A549 (cell line): ENCODE measurements around the gene MYEOV. TPM values are rescaled to one million over a fixed set of nuclear protein-coding genes. Genes with fewer than 3 reads are reported as not detected.

Experiments used
- ATAC-seq, 2 experiments: fragments of 200-7000 bp in 1 of 2; fragments of >200 bp in 1 of 2; cut with Nextera tagmentation in 1 of 2; cut with Tn5 transposase in 1 of 2; 3 replicates each; pipeline versions ENCODE4 v1.8.0 to v1.9.1; 2018 to 2020; ENCODE audit warnings: mild to moderate bottlenecking in 1 of 2, moderate library complexity in 1 of 2
- CTCF ChIA-PET: fragments of 300-600 bp; sonication (Branson Sonifier 250); formaldehyde crosslinking; extraction: SDS; loops from one replicate; lab custom pipeline; 2021; ENCODE audit warnings: antibody characterized with exemption, inconsistent platforms; lab: Yijun Ruan, JAX
- POLR2A ChIA-PET: fragments of 350-600 bp; formaldehyde crosslinking; extraction: SDS; loops from one replicate; lab custom pipeline; 2021; ENCODE audit warnings: antibody characterized with exemption, inconsistent platforms; lab: Yijun Ruan, JAX
- DNase-seq, 2 experiments: peaks; one replicate each; pipeline versions ENCODE4 v3.0.0 to v3.0.0-alpha.2; 2011 to 2016; ENCODE audit warnings: low read depth in 1 of 2, low spot score in 1 of 2
- FAIRE-seq: peaks from 2 replicates; lab custom pipeline; 2011; peaks lifted over from hg19 to GRCh38; lab: Jason Lieb, UNC
- H3K27ac ChIP-seq, 2 experiments: fragments of >200 bp; sonication (Bioruptor Twin); formaldehyde crosslinking; 3 replicates each; pipeline ENCODE4 v1.5.1; 2016 to 2017
- H3K4me1 ChIP-seq: fragments of >200 bp; sonication (Bioruptor Twin); formaldehyde crosslinking; 3 replicates; pipeline ENCODE4 v1.6.1; 2016
- H3K4me2 ChIP-seq: fragments of >200 bp; sonication (Bioruptor Twin); formaldehyde crosslinking; 3 replicates; pipeline ENCODE4 v1.6.1; 2016
- H3K4me3 ChIP-seq: fragments of >200 bp; sonication (Bioruptor Twin); formaldehyde crosslinking; 3 replicates; pipeline ENCODE4 v1.5.1; 2016
- H3K9me3 ChIP-seq: fragments of >200 bp; sonication (Bioruptor Twin); formaldehyde crosslinking; 3 replicates; pipeline ENCODE4 v1.6.1; 2016
- BHLHE40 ChIP-seq: IDR thresholded peaks from 2 replicates; pipeline ENCODE4 v1.6.1; 2012; ENCODE audit warnings: low read depth, low read length, inconsistent platforms
- CEBPB ChIP-seq, 2 experiments: fragments of >200 bp in 1 of 2; sonication (Bioruptor Twin) in 1 of 2; formaldehyde crosslinking in 1 of 2; IDR thresholded peaks; 2 replicates each; pipeline ENCODE4 v1.6.1; 2012 to 2016
- CTCF ChIP-seq: fragments of >200 bp; sonication (Bioruptor Twin); formaldehyde crosslinking; IDR thresholded peaks from 3 replicates; pipeline ENCODE4 v1.5.1; 2016
- FOSL2 ChIP-seq, 2 experiments: fragments of 450-650 bp in 1 of 2; fragments of >200 bp in 1 of 2; sonication (Bioruptor Twin) in 1 of 2; formaldehyde crosslinking; IDR thresholded peaks; 2 replicates each; pipeline versions ENCODE4 v1.5.0 to v1.6.1; 2016 to 2020; ENCODE audit warnings: mild to moderate bottlenecking in 1 of 2, moderate library complexity in 1 of 2
- MAFK ChIP-seq: fragments of 450-650 bp; IDR thresholded peaks from 2 replicates; pipeline ENCODE4 v1.6.1; 2014; ENCODE audit not compliant: partially characterized antibody
- MAX ChIP-seq: IDR thresholded peaks from 2 replicates; pipeline ENCODE4 v1.6.1; 2012
- NFE2L2 ChIP-seq: fragments of 150-350 bp; conservative IDR thresholded peaks from 2 replicates; pipeline ENCODE4 v1.6.1; 2014; ENCODE audit warnings: low read length
- NPAS2 ChIP-seq: fragments of 250-450 bp; sonication (Bioruptor Pico); IDR thresholded peaks from 2 replicates; pipeline ENCODE4 v1.8.0; 2022; ENCODE audit warnings: mild to moderate bottlenecking, moderate library complexity, borderline replicate concordance
- PHF8 ChIP-seq: fragments of 200-600 bp; sonication (generic); IDR thresholded peaks from 2 replicates; pipeline ENCODE4 v1.6.1; 2016; ENCODE audit warnings: low read depth, mild to moderate bottlenecking, antibody characterized with exemption, moderate library complexity, borderline replicate concordance
- RCOR1 ChIP-seq: fragments of 150-350 bp; IDR thresholded peaks from 2 replicates; pipeline ENCODE4 v1.6.1; 2014; ENCODE audit warnings: antibody characterized with exemption, low read length, low read depth
- SMC3 ChIP-seq: fragments of >200 bp; sonication (Bioruptor Twin); formaldehyde crosslinking; IDR thresholded peaks from 3 replicates; pipeline ENCODE4 v1.6.1; 2018; ENCODE audit warnings: inconsistent platforms
- TFCP2L1 ChIP-seq: fragments of 250-450 bp; sonication (Bioruptor Pico); IDR thresholded peaks from 2 replicates; pipeline ENCODE4 v1.5.0; 2021; ENCODE audit warnings: mild to moderate bottlenecking
- WGBS: methylation state at CpG from one replicate; pipeline ENCODE4 v1.1.6; 2017; ENCODE audit errors: missing lambda C conversion rate; 5-methylcytosine and 5-hydroxymethylcytosine counted together
- polyA plus RNA-seq, 4 experiments: library from polyadenylated mRNA; depleted of rRNA in 3 of 4; stranded (reverse); fragments of >200 nt; fragmentation: RNase III in 1 of 4; extraction: RNeasy Plus Mini Kit Qiagen cat#74134 plus additional on column Dnase treatment in 1 of 4; gene quantifications; 2 replicates in 3 of 4; 3 replicates in 1 of 4; pipeline ENCODE4 v1.2.3, GENCODE V29; 2011 to 2017

MYEOV gene
- polyA plus RNA-seq, 2 of the 4 experiments (the other 2 are of a cell fraction): 92.3 to 102 TPM

GRCh38 chr11:69335007-69335780 lies 41.2 kb downstream of the MYEOV start:
- TF ChIP-seq RCOR1: no peak
- no peak for TF ChIP-seq CEBPB (IDR thresholded peaks at IDR 0.05)
- no peak for TF ChIP-seq BHLHE40
- no peak for TF ChIP-seq SMC3
- Histone ChIP-seq H3K4me3 (no peak overlapping the region), H3K4me1 (peaks cover 33% of the 10 kb centered on the region), H3K4me2 (no peak overlapping the region; the same call in 2 of the 3 replicates), H3K27ac (peak overlapping the region; percentile 68 to 79), H3K9me3 (no peaks in the 10 kb centered on the region; the same call in 2 of the 3 replicates)
- ATAC-seq (no peak), FAIRE-seq (no peak), DNase-seq (no peak)
- ChIA-PET POLR2A (interaction anchor here (0.9 kb wide), 1 partner anchor 38 kb away, joined by 3 read pairs; no protein-coding TSS in a partner anchor), CTCF (interaction anchor here (1.0 to 2.8 kb wide), 4 partner anchors 8 to 233 kb away, joined by 3 to 14 read pairs (median 3); no protein-coding TSS in a partner anchor)
- WGBS: 96% methylated on average over 10 of the region's 15 CpGs

GRCh38 chr11:69335781-69336405 lies 41.9 kb downstream of the MYEOV start:
- DNase-seq (no peak), ATAC-seq (peak in 1 of 2 experiments; percentile 26; a peak in 1 of 6 replicates), FAIRE-seq (no peak)
- ChIA-PET CTCF (interaction anchor here (1.0 to 2.8 kb wide), 5 partner anchors 9 to 234 kb away, joined by 3 to 14 read pairs (median 3); no protein-coding TSS in a partner anchor), POLR2A (interaction anchor here (0.7 kb wide), 1 partner anchor 304 kb away, joined by 3 read pairs; no protein-coding TSS in a partner anchor)
- Histone ChIP-seq H3K27ac (peak overlapping the region; percentile 68 to 79), H3K4me2 (peak overlapping the region; percentile 31; the same call in 2 of the 3 replicates), H3K4me1 (peaks cover 33% of the 10 kb centered on the region), H3K9me3 (no peaks in the 10 kb centered on the region; the same call in 2 of the 3 replicates), H3K4me3 (no peak overlapping the region)
- no peak for TF ChIP-seq CTCF
- TF ChIP-seq SMC3: no peak
- TF ChIP-seq NFE2L2: peak; percentile 68
- TF ChIP-seq MAX: peak; percentile 60
- TF ChIP-seq MAFK: peak; percentile 86
- TF ChIP-seq FOSL2 (IDR thresholded peaks at IDR 0.05): no peak
- TF ChIP-seq FOSL2 (CRISPR knock-in tag; IDR thresholded peaks at IDR 0.05): 0 out of 2 replicates have a peak, but pooled peaks have one; percentile 4
- WGBS: 82% methylated on average over 10 of the region's 12 CpGs

- peak overlapping the region in 1 of 2 experiments; percentile 79; a peak in 3 of 6 replicates for H3K27ac ChIP-seq
- H3K4me1 ChIP-seq: peaks cover 33% of the 10 kb centered on the region
- ChIA-PET POLR2A (no interaction called here), CTCF (interaction anchor here (1.2 kb wide), 1 partner anchor 29 kb away, joined by 3 read pairs; no protein-coding TSS in a partner anchor)
- no peaks in the 10 kb centered on the region for H3K9me3 ChIP-seq
- H3K4me3 ChIP-seq: no peak overlapping the region
- WGBS: 66% methylated on average over 6 of the region's 6 CpGs
- DNase-seq (no peak), ATAC-seq (peak in 1 of 2 experiments; percentile 54; a peak in 3 of 6 replicates), FAIRE-seq (no peak)
- H3K4me2 ChIP-seq: 0 out of 3 replicates have a peak overlapping the region, but pooled peaks have one; percentile 4
- TF ChIP-seq BHLHE40: no peak
- TF ChIP-seq TFCP2L1 (CRISPR knock-in tag): no peak
- no peak for TF ChIP-seq MAFK
- TF ChIP-seq PHF8: no peak
- TF ChIP-seq FOSL2 (IDR thresholded peaks at IDR 0.05): no peak
- TF ChIP-seq FOSL2 (CRISPR knock-in tag; IDR thresholded peaks at IDR 0.05): no peak
- TF ChIP-seq NPAS2: no peak
Observed at GRCh38 chr11:69337211-69337721, 43.3 kb downstream of the MYEOV start.
